Stimulated activated CD8-positive, alpha-beta memory T cell treated with anti-CD3 and anti-CD28 coated beads, Interleukin-4, amount 100 ng/mL, for 1 hour (primary cell): ENCODE data around the gene TRDMT1.

ENCODE experiments used
- DNase-seq, 2 donors: peaks; one replicate each; pipeline ENCODE4 v3.0.0-alpha.2; 2020; ENCODE audit warnings: low read depth in 2 of 2, low spot score in 1 of 2

TRDMT1 gene

GRCh38 chr10:17176091-17176490 lies 25.4 kb downstream of the TRDMT1 start:
- DNase-seq, result no peak

- DNase-seq, result no peak
Observed at GRCh38 chr10:17175551-17175950, 25.9 kb downstream of the TRDMT1 start.

GRCh38 chr10:17174626-17175025 lies 26.8 kb downstream of the TRDMT1 start:
- no peak for DNase-seq

- DNase-seq, result no peak
Observed at GRCh38 chr10:17171141-17171641, 30.3 kb downstream of the TRDMT1 start.

GRCh38 chr10:17169803-17170202 lies 31.7 kb downstream of the TRDMT1 start:
- DNase-seq, result no peak

- DNase-seq, result no peak
Observed at GRCh38 chr10:17166699-17167098, 34.8 kb downstream of the TRDMT1 start.

GRCh38 chr10:17162828-17163227 lies 38.6 kb downstream of the TRDMT1 start:
- DNase-seq, result no peak

- DNase-seq, result no peak
Observed at GRCh38 chr10:17161775-17162174, 39.7 kb downstream of the TRDMT1 start.

GRCh38 chr10:17157024-17157423 lies 44.4 kb downstream of the TRDMT1 start:
- no peak for DNase-seq

- DNase-seq, result no peak
Observed at GRCh38 chr10:17155826-17156225, 45.6 kb downstream of the TRDMT1 start.

- no peak for DNase-seq
Observed at GRCh38 chr10:17154116-17154515, 47.4 kb downstream of the TRDMT1 start.

- no peak for DNase-seq
Observed at GRCh38 chr10:17153321-17153720, 48.2 kb downstream of the TRDMT1 start.

GRCh38 chr10:17151716-17152115 lies 49.8 kb downstream of the TRDMT1 start:
- DNase-seq, result no peak

- no peak for DNase-seq
Observed at GRCh38 chr10:17147884-17148489, 53.5 kb downstream of the TRDMT1 start.

- no peak for DNase-seq
Observed at GRCh38 chr10:17146892-17147291, 54.6 kb downstream of the TRDMT1 start.

- no peak for DNase-seq
Observed at GRCh38 chr10:17145239-17145638, 56.2 kb downstream of the TRDMT1 start.

- no peak for DNase-seq
Observed at GRCh38 chr10:17144757-17145156, 56.7 kb downstream of the TRDMT1 start.

- DNase-seq, result no peak
Observed at GRCh38 chr10:17144032-17144431, 57.4 kb downstream of the TRDMT1 start.

- no peak for DNase-seq
Observed at GRCh38 chr10:17143055-17143690, 58.3 kb downstream of the TRDMT1 start.

- no peak for DNase-seq
Observed at GRCh38 chr10:17141504-17142229, 59.8 kb downstream of the TRDMT1 start.

GRCh38 chr10:17140386-17140761 lies 61.1 kb downstream of the TRDMT1 start:
- DNase-seq, result no peak

GRCh38 chr10:17138460-17139042 lies 62.9 kb downstream of the TRDMT1 start:
- DNase-seq, result no peak
